Cardiac fibroblast (primary cell): ENCODE data around the gene FAM78B.

Experiments
- DNase-seq, 2 donors: peaks; one replicate each; pipeline versions ENCODE4 v3.0.0 to v3.0.0-alpha.2; 2010; ENCODE audit warnings: low read depth in 2 of 2
- H3K4me3 ChIP-seq, 2 donors: replicated peaks in 1 of 2; 1 replicate in 1 of 2; 2 replicates in 1 of 2; pipeline ENCODE4 v1.5.1; 2011; ENCODE audit warnings: low read depth in 2 of 2, low read length in 2 of 2, mild to moderate bottlenecking in 2 of 2, moderate library complexity in 1 of 2
- CTCF ChIP-seq: IDR thresholded peaks from one replicate; pipeline ENCODE4 v1.5.1; 2011; ENCODE audit warnings: low read depth, mild to moderate bottlenecking, low read length, inconsistent platforms

FAM78B gene

GRCh38 chr1:166190400-166190799, 23.6 kb upstream of the FAM78B start:
- no peak for TF ChIP-seq CTCF
- DNase-seq: no peak
- H3K4me3 ChIP-seq: no peak overlapping the region

DNA sequence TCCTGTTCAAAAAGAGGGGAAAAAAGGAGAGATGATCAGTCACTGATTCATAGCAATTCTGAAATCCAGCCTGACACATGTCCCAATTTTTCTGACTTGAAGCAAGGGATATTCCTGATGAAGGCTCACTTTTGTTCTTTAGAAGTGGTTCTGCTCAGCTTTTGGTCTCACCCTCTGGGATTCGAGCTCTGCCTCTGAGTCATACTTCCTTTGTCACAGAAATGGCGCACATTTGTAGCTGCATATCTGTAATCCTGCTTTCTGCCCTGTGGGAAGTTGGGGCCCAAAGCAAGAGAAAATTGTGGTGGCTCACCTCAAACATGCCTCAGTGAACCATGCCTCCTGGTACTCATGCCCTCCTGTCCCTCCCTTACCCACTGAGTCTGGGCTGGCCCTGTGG, 22.3 kb upstream of the FAM78B start:
- no peak overlapping the region for H3K4me3 ChIP-seq
- DNase-seq: peak in 1 of 2 donors; percentile 44
- TF ChIP-seq CTCF: no peak

GRCh38 chr1:166185526-166185925, 18.7 kb upstream of the FAM78B start:
- no peak for DNase-seq
- TF ChIP-seq CTCF: no peak

DNA sequence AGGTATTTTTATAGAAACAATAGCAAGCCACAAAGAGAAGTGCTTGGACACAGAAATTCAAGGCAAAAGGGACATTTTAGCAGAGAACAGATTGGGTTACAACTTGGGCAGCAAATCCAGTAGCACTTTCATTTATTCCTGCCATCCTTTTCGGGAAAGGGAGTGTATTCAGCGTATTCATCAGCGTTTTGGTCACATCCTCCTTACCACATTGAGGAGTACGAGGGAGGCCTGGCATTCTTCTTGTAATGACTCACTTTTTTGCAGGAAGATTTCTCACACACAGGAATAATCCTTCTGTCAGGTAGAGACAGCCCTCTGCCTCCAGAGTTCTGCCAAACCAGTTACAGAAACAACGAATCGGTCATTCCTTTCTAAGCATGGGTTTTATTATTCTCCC, 18.1 kb upstream of the FAM78B start:
- H3K4me3 ChIP-seq: no peak overlapping the region
- peak in 1 of 2 donors; percentile 86 for DNase-seq
- no peak for TF ChIP-seq CTCF

More at GRCh38 chr1:166185526-166185925, 18.7 kb upstream of the FAM78B start:
- H3K4me3 ChIP-seq: no peak overlapping the region

DNA sequence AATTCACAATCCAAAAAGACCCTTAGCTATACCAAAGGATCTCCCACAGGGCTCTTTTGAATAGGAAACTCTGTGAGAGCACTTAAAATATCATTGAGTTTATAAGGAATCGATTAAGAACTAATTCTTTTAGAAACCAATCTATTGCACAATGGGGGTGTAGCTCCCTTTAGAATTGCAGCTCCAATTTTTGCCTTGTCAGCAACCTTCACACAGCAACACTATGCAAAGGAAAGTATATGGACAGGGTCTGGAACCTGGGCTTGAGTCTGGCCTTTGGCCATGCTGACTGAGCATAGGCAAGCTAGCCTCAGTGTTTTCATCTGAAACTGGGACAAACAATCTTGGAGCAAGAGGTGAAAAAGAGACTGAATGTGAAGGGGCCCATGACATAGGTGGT, 17.2 kb upstream of the FAM78B start:
- no peak for DNase-seq
- TF ChIP-seq CTCF: no peak
- H3K4me3 ChIP-seq: no peak overlapping the region

DNA sequence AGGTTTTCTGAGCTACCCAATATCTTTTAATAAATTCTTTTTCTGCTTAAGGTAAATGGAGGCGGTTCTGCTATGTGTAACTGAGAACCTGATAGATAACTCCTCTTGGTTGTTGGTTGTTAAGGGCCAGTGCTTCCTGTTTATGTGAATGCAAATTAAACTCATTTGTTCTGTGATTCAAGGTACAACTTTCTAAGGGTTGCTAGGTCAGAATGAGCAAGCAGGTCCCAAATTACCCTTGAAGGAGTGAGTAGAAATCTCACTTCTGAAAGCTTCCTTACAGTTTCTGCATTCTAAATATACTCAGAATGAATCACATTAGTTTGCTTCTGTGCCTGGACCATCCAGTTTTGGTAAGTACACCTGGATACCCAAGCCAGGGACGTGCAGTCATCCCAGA, 15.5 kb upstream of the FAM78B start:
- no peak for DNase-seq
- TF ChIP-seq CTCF: no peak

GRCh38 chr1:166176416-166176815, 9.6 kb upstream of the FAM78B start:
- no peak overlapping the region for H3K4me3 ChIP-seq
- DNase-seq: no peak
- TF ChIP-seq CTCF: no peak

More for the DNA sequence above, 15.5 kb upstream of the FAM78B start:
- no peak overlapping the region for H3K4me3 ChIP-seq
